Progenitor cell of endocrine pancreas (in vitro differentiated cells): ENCODE results near the gene ARHGAP26. TPM values are rescaled to one million over a fixed set of nuclear protein-coding genes. Genes with fewer than 3 reads are reported as not detected.

Experiments used
- DNase-seq: peaks from one replicate; pipeline ENCODE4 v3.0.0; 2021; ENCODE audit warnings: low spot score; ENCODE audit not compliant: unreplicated experiment
- H3K27ac Mint-ChIP-seq: 2 replicates; pipeline ENCODE4 v1.8.0; 2021; ENCODE audit warnings: mild to moderate bottlenecking, moderate library complexity, mixed read lengths
- H3K27me3 Mint-ChIP-seq: 2 replicates; pipeline ENCODE4 v1.8.0; 2021; ENCODE audit warnings: mixed read lengths
- H3K36me3 Mint-ChIP-seq: 2 replicates; pipeline ENCODE4 v1.8.0; 2022; ENCODE audit warnings: mixed read lengths; ENCODE audit not compliant: insufficient read depth
- H3K4me1 Mint-ChIP-seq: 2 replicates; pipeline ENCODE4 v1.8.0; 2021; ENCODE audit warnings: low read depth, mixed read lengths
- H3K4me3 Mint-ChIP-seq: 2 replicates; pipeline ENCODE4 v1.8.0; 2021; ENCODE audit warnings: low read depth, mild to moderate bottlenecking, moderate library complexity, mixed read lengths
- H3K9me3 Mint-ChIP-seq: 2 replicates; pipeline ENCODE4 v1.8.0; 2021; ENCODE audit warnings: low read depth, mixed read lengths
- total RNA-seq: library from RNA; stranded (reverse); gene quantifications from 2 replicates; pipeline ENCODE4 v1.2.1, GENCODE V29; 2021
- TF ChIP-seq, protein P1 (sequence below): fragments of 200-600 bp; sonication (generic); IDR thresholded peaks from one replicate; pipeline ENCODE4 v1.5.0; 2021; ENCODE audit warnings: antibody characterized with exemption, mild to moderate bottlenecking; ENCODE audit not compliant: unreplicated experiment

ARHGAP26 gene
- total RNA-seq, 1 donor from 2014 or later: 21.3 TPM

DNA sequence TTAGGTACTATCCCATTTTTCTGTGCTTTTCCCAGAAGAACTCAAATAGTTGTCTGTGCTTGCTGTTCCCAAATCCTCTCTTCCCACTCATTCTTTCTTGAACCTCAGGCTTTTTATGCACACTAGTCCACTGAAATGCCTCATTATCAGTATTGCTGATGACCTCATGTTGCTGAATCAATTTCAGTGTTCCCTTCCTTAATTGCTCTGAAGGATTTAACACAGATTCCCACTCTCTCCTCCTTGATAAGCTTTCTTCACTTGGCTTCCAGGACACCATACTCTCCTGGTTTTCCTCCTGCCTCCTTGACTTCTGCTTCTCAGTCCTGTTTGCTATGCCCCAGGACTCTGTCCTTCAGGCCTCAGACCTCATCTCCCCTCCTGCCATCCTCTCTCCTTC, 298.5 kb downstream of the ARHGAP26 start:
- H3K4me1 Mint-ChIP-seq: no peaks in the 10 kb centered on the region

DNA sequence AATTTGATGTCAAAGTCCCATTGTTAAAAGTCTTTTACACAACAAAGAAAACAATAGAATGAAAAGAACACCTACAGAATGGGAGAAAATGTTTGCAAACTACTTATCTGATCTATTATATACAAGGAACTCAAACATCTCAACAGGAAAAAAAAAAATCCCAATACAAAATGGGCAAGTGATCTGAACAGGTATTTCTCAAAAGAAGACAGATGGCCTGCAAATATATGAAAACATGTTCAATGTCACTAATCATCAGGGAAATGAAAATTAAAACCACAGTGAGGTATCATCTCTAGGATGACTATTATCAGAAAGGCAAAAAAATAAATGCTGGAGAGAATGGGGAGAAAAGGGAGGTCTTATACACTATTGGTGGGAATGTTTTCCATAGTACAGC, 301.8 kb downstream of the ARHGAP26 start:
- H3K27ac Mint-ChIP-seq: no peak overlapping the region
- no peak overlapping the region for H3K4me3 Mint-ChIP-seq
- TF ChIP-seq, protein P1, sequence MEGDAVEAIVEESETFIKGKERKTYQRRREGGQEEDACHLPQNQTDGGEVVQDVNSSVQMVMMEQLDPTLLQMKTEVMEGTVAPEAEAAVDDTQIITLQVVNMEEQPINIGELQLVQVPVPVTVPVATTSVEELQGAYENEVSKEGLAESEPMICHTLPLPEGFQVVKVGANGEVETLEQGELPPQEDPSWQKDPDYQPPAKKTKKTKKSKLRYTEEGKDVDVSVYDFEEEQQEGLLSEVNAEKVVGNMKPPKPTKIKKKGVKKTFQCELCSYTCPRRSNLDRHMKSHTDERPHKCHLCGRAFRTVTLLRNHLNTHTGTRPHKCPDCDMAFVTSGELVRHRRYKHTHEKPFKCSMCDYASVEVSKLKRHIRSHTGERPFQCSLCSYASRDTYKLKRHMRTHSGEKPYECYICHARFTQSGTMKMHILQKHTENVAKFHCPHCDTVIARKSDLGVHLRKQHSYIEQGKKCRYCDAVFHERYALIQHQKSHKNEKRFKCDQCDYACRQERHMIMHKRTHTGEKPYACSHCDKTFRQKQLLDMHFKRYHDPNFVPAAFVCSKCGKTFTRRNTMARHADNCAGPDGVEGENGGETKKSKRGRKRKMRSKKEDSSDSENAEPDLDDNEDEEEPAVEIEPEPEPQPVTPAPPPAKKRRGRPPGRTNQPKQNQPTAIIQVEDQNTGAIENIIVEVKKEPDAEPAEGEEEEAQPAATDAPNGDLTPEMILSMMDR: no peak
- no peaks in the 10 kb centered on the region for H3K27me3 Mint-ChIP-seq
- no peak for DNase-seq
- no peaks in the 10 kb centered on the region for H3K4me1 Mint-ChIP-seq
- H3K9me3 Mint-ChIP-seq: peaks cover 10% of the 10 kb centered on the region
- peaks cover 13% of the 10 kb centered on the region for H3K36me3 Mint-ChIP-seq

More for the DNA sequence above, 298.5 kb downstream of the ARHGAP26 start:
- Mint-ChIP-seq H3K9me3 (peaks cover 10% of the 10 kb centered on the region), H3K36me3 (peaks cover 13% of the 10 kb centered on the region), H3K27ac (no peak overlapping the region), H3K4me3 (no peak overlapping the region), H3K27me3 (no peaks in the 10 kb centered on the region)
- TF ChIP-seq, protein P1: no peak
- DNase-seq: no peak

- H3K27me3 Mint-ChIP-seq: no peaks in the 10 kb centered on the region
- TF ChIP-seq, protein P1: no peak
Measured at GRCh38 chr5:143072734-143073133, 302.6 kb downstream of the ARHGAP26 start.

DNA sequence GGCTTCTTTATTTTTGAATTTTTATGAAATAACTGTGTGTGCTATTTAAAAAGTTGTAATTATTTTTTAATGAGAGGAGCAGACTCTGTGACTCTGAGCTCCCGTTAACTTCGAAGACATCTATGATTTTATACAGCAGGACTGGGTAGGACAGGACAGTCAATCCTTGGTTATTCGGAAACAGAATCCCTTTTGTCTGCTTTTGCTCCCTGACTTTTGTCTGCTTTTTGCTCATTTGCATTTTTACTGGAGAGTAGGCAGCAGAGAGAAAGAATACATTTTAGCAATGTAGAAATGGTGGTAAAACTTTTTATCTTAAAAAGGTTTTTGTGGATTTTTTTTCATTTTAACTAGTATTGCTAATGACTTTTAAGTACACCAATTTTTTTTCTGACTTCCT, 303.6 kb downstream of the ARHGAP26 start:
- H3K4me3 Mint-ChIP-seq: no peak overlapping the region
- H3K27ac Mint-ChIP-seq: no peak overlapping the region
- H3K27me3 Mint-ChIP-seq: no peaks in the 10 kb centered on the region

More at GRCh38 chr5:143072734-143073133, 302.6 kb downstream of the ARHGAP26 start:
- peaks cover 13% of the 10 kb centered on the region for H3K36me3 Mint-ChIP-seq
- H3K4me1 Mint-ChIP-seq: no peaks in the 10 kb centered on the region
- no peak for DNase-seq
- H3K9me3 Mint-ChIP-seq: peaks cover 10% of the 10 kb centered on the region
- no peak overlapping the region for H3K27ac Mint-ChIP-seq
- no peak overlapping the region for H3K4me3 Mint-ChIP-seq

GRCh38 chr5:143074414-143074996, 304.3 kb downstream of the ARHGAP26 start:
- DNase-seq: no peak
- Mint-ChIP-seq H3K27ac (no peak overlapping the region), H3K9me3 (peaks cover 10% of the 10 kb centered on the region), H3K4me3 (no peak overlapping the region), H3K36me3 (peaks cover 13% of the 10 kb centered on the region), H3K27me3 (no peaks in the 10 kb centered on the region), H3K4me1 (peaks cover 15% of the 10 kb centered on the region)
- TF ChIP-seq, protein P1: no peak

More for the DNA sequence above, 303.6 kb downstream of the ARHGAP26 start:
- peaks cover 8% of the 10 kb centered on the region for H3K4me1 Mint-ChIP-seq
- DNase-seq: no peak
- H3K9me3 Mint-ChIP-seq: peaks cover 10% of the 10 kb centered on the region
- TF ChIP-seq, protein P1: no peak
- H3K36me3 Mint-ChIP-seq: peaks cover 13% of the 10 kb centered on the region
